ENCODE measurements around the gene UEVLD.

UEVLD gene

GRCh38 chr11:18580113-18580766 lies 8.3 kb downstream of the UEVLD start:
- no peak for DNase-seq

GRCh38 chr11:18578975-18579598 lies 9.4 kb downstream of the UEVLD start:
- no peak for DNase-seq

- DNase-seq, result no peak
Observed at GRCh38 chr11:18575361-18575760, 13.2 kb downstream of the UEVLD start.

GRCh38 chr11:18567081-18567480 lies 21.5 kb downstream of the UEVLD start:
- no peak for DNase-seq

- DNase-seq, result no peak
Observed at GRCh38 chr11:18566406-18566805, 22.1 kb downstream of the UEVLD start.

GRCh38 chr11:18564149-18564548 lies 24.4 kb downstream of the UEVLD start:
- no peak for DNase-seq

- no peak for DNase-seq
Observed at GRCh38 chr11:18563090-18563730, 25.3 kb downstream of the UEVLD start.

GRCh38 chr11:18548001-18548400 lies 40.5 kb downstream of the UEVLD start:
- no peak for DNase-seq

GRCh38 chr11:18540207-18541009 lies 48.1 kb downstream of the UEVLD start:
- no peak for DNase-seq

GRCh38 chr11:18536209-18536608 lies 52.3 kb downstream of the UEVLD start:
- DNase-seq, result no peak

- DNase-seq, result no peak
Observed at GRCh38 chr11:18534245-18534644, 54.3 kb downstream of the UEVLD start.

- no peak for DNase-seq
Observed at GRCh38 chr11:18533365-18533764, 55.2 kb downstream of the UEVLD start.

- no peak for DNase-seq
Observed at GRCh38 chr11:18527512-18527911, 61.0 kb downstream of the UEVLD start.

GRCh38 chr11:18526521-18527296 lies 61.8 kb downstream of the UEVLD start, which contains the start of gene TSG101:
Gene TSG101, minus strand, starts transcription at chr11:18526942. Its CDS starts 126 bp downstream, at chr11:18526816.
- peak; percentile 82 to 84 for DNase-seq

GRCh38 chr11:18526130-18526520 lies 62.4 kb downstream of the UEVLD start:
- DNase-seq, result peak in 1 of 2 experiments; percentile 52

- no peak for DNase-seq
Observed at GRCh38 chr11:18524248-18524647, 64.3 kb downstream of the UEVLD start.

- DNase-seq, result no peak
Observed at GRCh38 chr11:18523084-18523483, 65.5 kb downstream of the UEVLD start.

- DNase-seq, result no peak
Observed at GRCh38 chr11:18522388-18522787, 66.1 kb downstream of the UEVLD start.

- no peak for DNase-seq
Observed at GRCh38 chr11:18521122-18521521, 67.4 kb downstream of the UEVLD start.

- DNase-seq, result no peak
Observed at GRCh38 chr11:18502352-18502751, 86.2 kb downstream of the UEVLD start.

GRCh38 chr11:18501629-18502028 lies 86.9 kb downstream of the UEVLD start:
- no peak for DNase-seq

- DNase-seq, result no peak
Observed at GRCh38 chr11:18498039-18498438, 90.5 kb downstream of the UEVLD start.

- no peak for DNase-seq
Observed at GRCh38 chr11:18495703-18496102, 92.8 kb downstream of the UEVLD start.

Data from NCI-H187 (cell line).